SU-DHL-6 (cell line): ENCODE results near the gene TBC1D22A.

ENCODE experiments used
- H2AFZ ChIP-seq: fragments of 200-600 bp; sonication (generic); 2 replicates; pipeline ENCODE4 v1.6.1; 2014; ENCODE audit warnings: low read depth, mild to moderate bottlenecking, moderate library complexity, mixed read lengths, antibody characterized with exemption, low read length; ENCODE audit not compliant: severe bottlenecking
- H3F3A ChIP-seq: fragments of 200-600 bp; shearing (Covaris generic); 2 replicates; pipeline ENCODE4 v1.6.0; 2016; ENCODE audit warnings: antibody characterized with exemption, mild to moderate bottlenecking; ENCODE audit not compliant: insufficient read depth
- H3K27ac ChIP-seq: fragments of 200-600 bp; sonication (generic); 2 replicates; pipeline ENCODE4 v1.5.1; 2016; ENCODE audit warnings: low read depth, mild to moderate bottlenecking, low read length, moderate library complexity, mixed read lengths
- H3K27me3 ChIP-seq: fragments of 200-600 bp; sonication (generic), shearing (Covaris generic); 2 replicates; pipeline ENCODE4 v1.6.0; 2014; ENCODE audit warnings: mild to moderate bottlenecking, low read length
- H3K36me3 ChIP-seq: fragments of 200-600 bp; sonication (generic); 2 replicates; pipeline ENCODE4 v1.6.1; 2014; ENCODE audit warnings: mild to moderate bottlenecking, low read length, mixed read lengths
- H3K4me2 ChIP-seq: fragments of 300-600, 200-600 bp; shearing (Covaris generic), sonication (generic); 2 replicates; pipeline ENCODE4 v1.6.0; 2014; ENCODE audit warnings: low read length, low read depth, mild to moderate bottlenecking; ENCODE audit not compliant: poor library complexity, severe bottlenecking
- H3K4me3 ChIP-seq: fragments of 200-600 bp; sonication (generic); 2 replicates; pipeline ENCODE4 v1.5.1; 2014; ENCODE audit warnings: antibody characterized with exemption, low read length, mild to moderate bottlenecking, mixed read lengths; ENCODE audit not compliant: insufficient read depth, poor library complexity, severe bottlenecking
- H3K79me2 ChIP-seq: fragments of 200-600 bp; sonication (generic); 2 replicates; pipeline ENCODE4 v1.6.1; 2014; ENCODE audit warnings: mild to moderate bottlenecking, low read length, moderate library complexity; ENCODE audit not compliant: insufficient read depth
- H3K9ac ChIP-seq: fragments of 200-600 bp; sonication (generic); 2 replicates; pipeline ENCODE4 v1.7.0; 2014; ENCODE audit warnings: mild to moderate bottlenecking, low read length
- H3K9me2 ChIP-seq: fragments of 200-600 bp; sonication (generic); replicated peaks from 2 replicates; pipeline ENCODE4 v1.6.1; 2014; ENCODE audit warnings: low read length; ENCODE audit not compliant: insufficient read depth
- H3K9me3 ChIP-seq: fragments of 200-600 bp; sonication (generic); 2 replicates; pipeline ENCODE4 v1.6.1; 2014; ENCODE audit warnings: low read length, mixed read lengths; ENCODE audit not compliant: insufficient read depth
- H4K20me1 ChIP-seq: fragments of 200-600 bp; sonication (generic); 2 replicates; pipeline ENCODE4 v1.6.1; 2014; ENCODE audit warnings: low read depth, mild to moderate bottlenecking, antibody characterized with exemption, low read length, moderate library complexity, mixed read lengths
- EZH2phosphoT487 ChIP-seq: fragments of 200-600 bp; sonication (generic), shearing (Covaris generic); conservative IDR thresholded peaks from 2 replicates; pipeline ENCODE4 v1.6.1; 2018; ENCODE audit warnings: mild to moderate bottlenecking, antibody characterized with exemption, low read length, moderate library complexity, mixed read lengths
- TF ChIP-seq, protein P1 (sequence below): fragments of 200-600 bp; sonication (generic); IDR thresholded peaks from one replicate; pipeline ENCODE4 v1.5.1; 2017; ENCODE audit warnings: antibody characterized with exemption, mild to moderate bottlenecking, low read length, moderate library complexity; ENCODE audit not compliant: insufficient read depth, poor library complexity, severe bottlenecking

Gene TBC1D22A

GRCh38 chr22:47204002-47204979, 441.8 kb downstream of the TBC1D22A start:
- no peaks in the 10 kb centered on the region for H3K9me2 ChIP-seq
- H3K9me3 ChIP-seq, result no peaks in the 10 kb centered on the region
- no peak overlapping the region for H3K27ac ChIP-seq
- H3K4me3 ChIP-seq, result no peak overlapping the region
- H3K27me3 ChIP-seq, result no peaks in the 10 kb centered on the region
- no peak overlapping the region for H2AFZ ChIP-seq
- no peaks in the 10 kb centered on the region for H3F3A ChIP-seq
- H3K79me2 ChIP-seq, result no peaks in the 10 kb centered on the region
- no peak overlapping the region for H3K9ac ChIP-seq
- H3K36me3 ChIP-seq, result no peaks in the 10 kb centered on the region
- TF ChIP-seq EZH2phosphoT487, result no peak
- TF ChIP-seq, protein P1, sequence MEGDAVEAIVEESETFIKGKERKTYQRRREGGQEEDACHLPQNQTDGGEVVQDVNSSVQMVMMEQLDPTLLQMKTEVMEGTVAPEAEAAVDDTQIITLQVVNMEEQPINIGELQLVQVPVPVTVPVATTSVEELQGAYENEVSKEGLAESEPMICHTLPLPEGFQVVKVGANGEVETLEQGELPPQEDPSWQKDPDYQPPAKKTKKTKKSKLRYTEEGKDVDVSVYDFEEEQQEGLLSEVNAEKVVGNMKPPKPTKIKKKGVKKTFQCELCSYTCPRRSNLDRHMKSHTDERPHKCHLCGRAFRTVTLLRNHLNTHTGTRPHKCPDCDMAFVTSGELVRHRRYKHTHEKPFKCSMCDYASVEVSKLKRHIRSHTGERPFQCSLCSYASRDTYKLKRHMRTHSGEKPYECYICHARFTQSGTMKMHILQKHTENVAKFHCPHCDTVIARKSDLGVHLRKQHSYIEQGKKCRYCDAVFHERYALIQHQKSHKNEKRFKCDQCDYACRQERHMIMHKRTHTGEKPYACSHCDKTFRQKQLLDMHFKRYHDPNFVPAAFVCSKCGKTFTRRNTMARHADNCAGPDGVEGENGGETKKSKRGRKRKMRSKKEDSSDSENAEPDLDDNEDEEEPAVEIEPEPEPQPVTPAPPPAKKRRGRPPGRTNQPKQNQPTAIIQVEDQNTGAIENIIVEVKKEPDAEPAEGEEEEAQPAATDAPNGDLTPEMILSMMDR, result no peak
- H4K20me1 ChIP-seq, result no peaks in the 10 kb centered on the region
- no peak overlapping the region for H3K4me2 ChIP-seq

DNA sequence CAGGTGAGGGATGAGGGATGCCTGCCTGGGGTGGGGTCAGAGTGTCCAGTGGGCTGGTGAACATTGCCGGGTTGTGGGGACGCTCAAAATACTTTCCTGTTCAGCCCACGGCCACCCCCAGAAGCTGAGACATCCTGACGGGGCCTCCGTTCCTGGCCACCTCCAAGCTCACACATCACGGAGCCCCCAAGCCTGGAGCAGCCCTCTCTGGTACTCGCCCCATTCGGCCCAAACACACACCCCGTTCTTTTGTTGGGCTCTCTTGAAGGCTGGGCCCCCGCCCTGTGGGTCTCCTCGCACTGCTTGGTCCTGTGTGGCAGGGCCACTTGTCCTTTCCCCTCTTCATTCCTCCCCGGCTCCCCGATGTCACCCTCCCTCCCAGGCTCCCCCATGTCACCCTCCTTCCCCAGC, 442.6 kb downstream of the TBC1D22A start:
- TF ChIP-seq, protein P1, result no peak
- no peak for TF ChIP-seq EZH2phosphoT487
- Histone ChIP-seq H2AFZ (no peak overlapping the region), H3K9ac (no peak overlapping the region), H3K79me2 (no peaks in the 10 kb centered on the region), H3K27me3 (no peaks in the 10 kb centered on the region), H3K9me2 (no peaks in the 10 kb centered on the region), H4K20me1 (no peaks in the 10 kb centered on the region), H3K4me2 (no peak overlapping the region), H3K36me3 (no peaks in the 10 kb centered on the region), H3F3A (no peaks in the 10 kb centered on the region), H3K9me3 (no peaks in the 10 kb centered on the region), H3K27ac (no peak overlapping the region), H3K4me3 (no peak overlapping the region)

DNA sequence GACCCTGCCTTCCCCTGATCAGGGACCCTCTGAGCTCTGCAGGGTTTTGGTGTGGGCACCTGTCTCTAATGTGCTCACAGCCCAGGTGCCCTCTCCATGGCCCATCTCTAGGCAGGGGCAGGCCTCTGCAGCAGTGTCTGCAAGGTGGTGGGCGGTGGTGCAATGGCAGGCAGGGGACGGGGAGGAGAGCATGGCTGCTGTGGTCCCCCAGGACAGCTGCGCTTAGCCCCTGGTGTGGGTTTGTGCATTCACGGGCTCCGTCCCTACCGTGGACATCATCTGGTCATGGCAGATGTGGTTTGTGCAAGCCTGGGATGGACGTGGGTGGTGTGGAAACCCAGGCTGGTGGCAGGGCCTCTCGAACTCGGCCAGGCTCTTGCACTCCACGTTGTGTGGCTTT, 443.1 kb downstream of the TBC1D22A start:
- no peak overlapping the region for H3K27ac ChIP-seq
- no peaks in the 10 kb centered on the region for H4K20me1 ChIP-seq
- no peaks in the 10 kb centered on the region for H3K27me3 ChIP-seq
- H3K9ac ChIP-seq, result no peak overlapping the region
- no peaks in the 10 kb centered on the region for H3K9me2 ChIP-seq
- H3K9me3 ChIP-seq, result no peaks in the 10 kb centered on the region
- no peaks in the 10 kb centered on the region for H3F3A ChIP-seq
- no peak overlapping the region for H2AFZ ChIP-seq
- no peaks in the 10 kb centered on the region for H3K79me2 ChIP-seq
- TF ChIP-seq, protein P1, result no peak
- TF ChIP-seq EZH2phosphoT487, result no peak
- no peak overlapping the region for H3K4me2 ChIP-seq
- H3K36me3 ChIP-seq, result no peaks in the 10 kb centered on the region
- no peak overlapping the region for H3K4me3 ChIP-seq
